Measurements from ENCODE around the gene RSRC2. TPM values are rescaled to one million over a fixed set of nuclear protein-coding genes. Genes with fewer than 3 reads are reported as not detected.
"Not testable (repeated sequence)": the region's sequence is repeated elsewhere in the genome, so short reads cannot be mapped to it uniquely, and the experiment has no call there.

The RSRC2 gene
- total and polyA plus RNA-seq, 7 experiments from 2014 or later: 32.1 to 249 (median 128) TPM

DNA sequence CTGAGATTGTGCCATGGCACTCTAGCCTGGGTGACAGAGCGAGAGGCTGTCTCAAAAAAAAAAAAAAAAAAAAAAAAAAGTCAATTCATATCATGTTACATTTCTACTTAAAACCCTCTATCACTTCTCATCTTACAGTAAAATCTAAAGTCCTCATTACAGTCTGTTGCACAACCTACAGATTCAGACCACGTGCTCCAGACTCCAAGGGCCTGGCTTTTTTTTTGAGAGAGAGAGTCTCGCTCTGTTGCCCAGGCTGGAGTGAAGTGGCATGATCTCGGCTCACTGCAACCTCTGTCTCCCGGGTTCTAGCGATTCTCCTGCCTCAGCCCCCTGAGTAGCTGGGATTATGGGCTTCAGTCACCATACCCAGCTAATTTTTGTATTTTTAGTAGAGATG lies 40.4 kb downstream of the RSRC2 start:
- ATAC-seq; H3K4me3 Mint-ChIP-seq; H3K27me3 Mint-ChIP-seq; H3K4me3 ChIP-seq (ENCODE audit: low read length); H3K27me3 ChIP-seq (ENCODE audit: control insufficient read depth in 2 of 2, insufficient read depth in 2 of 2, low read length in 2 of 2); DNase-seq; H3K27ac ChIP-seq (ENCODE audit: low read depth, low read length); H3K9me3 Mint-ChIP-seq; intact Hi-C loops (cut with micrococcal nuclease); H3K4me1 ChIP-seq (ENCODE audit: control insufficient read depth in 2 of 2, insufficient read depth in 2 of 2, low read length in 2 of 2); H3K9me3 ChIP-seq (ENCODE audit: control insufficient read depth in 2 of 3, low read length in 3 of 3); POLR2A ChIA-PET: not testable (repeated sequence)
- peaks cover 22 to 48% (median 34%) of the 10 kb centered on the region in 5 donors for H3K36me3 Mint-ChIP-seq
- peaks cover 0 to 17% (median 8%) of the 10 kb centered on the region in 7 donors for H3K4me1 Mint-ChIP-seq
- H3K27ac Mint-ChIP-seq: peak overlapping the region in 1 of 9 donors; percentile 28
- H3K36me3 ChIP-seq (ENCODE audit: control insufficient read depth in 2 of 3, insufficient read depth in 3 of 3, low read length in 3 of 3): peaks cover 11 to 82% (median 36%) of the 10 kb centered on the region in 3 experiments
- CTCF ChIA-PET: interaction anchor here (0.8 kb wide), 1 partner anchor 87 kb away, joined by 3 read pairs; no protein-coding TSS in a partner anchor

- H3K27me3 ChIP-seq (ENCODE audit: control insufficient read depth in 2 of 2, insufficient read depth in 2 of 2, low read length in 2 of 2); H3K9me3 ChIP-seq (ENCODE audit: control insufficient read depth in 2 of 3, low read length in 3 of 3); DNase-seq; H3K9me3 Mint-ChIP-seq; ATAC-seq; H3K27ac ChIP-seq (ENCODE audit: low read depth, low read length); H3K4me3 ChIP-seq (ENCODE audit: low read length); H3K27me3 Mint-ChIP-seq; H3K4me3 Mint-ChIP-seq; CTCF ChIA-PET; intact Hi-C loops (cut with micrococcal nuclease); H3K4me1 ChIP-seq (ENCODE audit: control insufficient read depth in 2 of 2, insufficient read depth in 2 of 2, low read length in 2 of 2): not testable (repeated sequence)
- POLR2A ChIA-PET: interaction anchor here (1.5 to 1.8 kb wide), 2 partner anchors 16 to 91 kb away, joined by 3 to 6 read pairs; partner anchors contain the start of gene ZCCHC8
- Mint-ChIP-seq H3K36me3 (peaks cover 16 to 45% (median 35%) of the 10 kb centered on the region in 5 donors), H3K4me1 (peaks cover 0 to 11% (median 4%) of the 10 kb centered on the region in 7 donors), H3K27ac (peak overlapping the region in 5 of 9 donors; percentile 37 to 84 (median 77))
- peaks cover 19 to 82% (median 45%) of the 10 kb centered on the region in 3 experiments for H3K36me3 ChIP-seq (ENCODE audit: control insufficient read depth in 2 of 3, insufficient read depth in 3 of 3, low read length in 3 of 3)
Observed at GRCh38 chr12:122484385-122484784, 42.4 kb downstream of the RSRC2 start.

GRCh38 chr12:122483969-122484368 lies 42.8 kb downstream of the RSRC2 start:
- H3K36me3 ChIP-seq (ENCODE audit: control insufficient read depth in 2 of 3, insufficient read depth in 3 of 3, low read length in 3 of 3): peaks cover 19 to 81% (median 41%) of the 10 kb centered on the region in 3 experiments
- H3K4me3 Mint-ChIP-seq: no peak overlapping the region
- H3K27me3 ChIP-seq (ENCODE audit: control insufficient read depth in 2 of 2, insufficient read depth in 2 of 2, low read length in 2 of 2): no peaks in the 10 kb centered on the region
- no peaks in the 10 kb centered on the region for H3K9me3 ChIP-seq (ENCODE audit: control insufficient read depth in 2 of 3, low read length in 3 of 3)
- H3K4me3 ChIP-seq (ENCODE audit: low read length): no peak overlapping the region
- H3K36me3 Mint-ChIP-seq: peaks cover 12 to 44% (median 31%) of the 10 kb centered on the region in 5 donors
- H3K27ac Mint-ChIP-seq: peak overlapping the region in 4 of 9 donors; percentile 36 to 72 (median 54)
- CTCF ChIA-PET: no interaction called here
- no peak overlapping the region for H3K27ac ChIP-seq (ENCODE audit: low read depth, low read length)
- H3K27me3 Mint-ChIP-seq: no peaks in the 10 kb centered on the region
- H3K4me1 ChIP-seq (ENCODE audit: control insufficient read depth in 2 of 2, insufficient read depth in 2 of 2, low read length in 2 of 2): no peaks in the 10 kb centered on the region
- intact Hi-C loops (cut with micrococcal nuclease): no loop called here
- POLR2A ChIA-PET: interaction anchor here (1.5 to 1.8 kb wide), 2 partner anchors 17 to 90 kb away, joined by 3 to 6 read pairs; partner anchors contain the start of gene ZCCHC8
- DNase-seq: no peak
- no peak for ATAC-seq
- no peaks in the 10 kb centered on the region for H3K9me3 Mint-ChIP-seq
- peaks cover 0 to 7% (median 4%) of the 10 kb centered on the region in 7 donors for H3K4me1 Mint-ChIP-seq

- intact Hi-C loops (cut with micrococcal nuclease): no loop called here
- H3K4me1 Mint-ChIP-seq: peaks cover 0 to 6% (median 4%) of the 10 kb centered on the region in 7 donors
- H3K27me3 Mint-ChIP-seq: no peaks in the 10 kb centered on the region
- Histone ChIP-seq H3K4me1 (ENCODE audit: control insufficient read depth in 2 of 2, insufficient read depth in 2 of 2, low read length in 2 of 2) (no peaks in the 10 kb centered on the region), H3K36me3 (ENCODE audit: control insufficient read depth in 2 of 3, insufficient read depth in 3 of 3, low read length in 3 of 3) (peaks cover 13 to 81% (median 26%) of the 10 kb centered on the region in 3 experiments), H3K27me3 (ENCODE audit: control insufficient read depth in 2 of 2, insufficient read depth in 2 of 2, low read length in 2 of 2) (no peaks in the 10 kb centered on the region), H3K27ac (ENCODE audit: low read depth, low read length) (no peak overlapping the region), H3K9me3 (ENCODE audit: control insufficient read depth in 2 of 3, low read length in 3 of 3) (no peaks in the 10 kb centered on the region), H3K4me3 (ENCODE audit: low read length) (no peak overlapping the region)
- DNase-seq (no peak), ATAC-seq (no peak)
- no peak overlapping the region for H3K27ac Mint-ChIP-seq
- POLR2A ChIA-PET: no interaction called here
- H3K36me3 Mint-ChIP-seq: peaks cover 13 to 50% (median 34%) of the 10 kb centered on the region in 5 donors
- H3K9me3 Mint-ChIP-seq: no peaks in the 10 kb centered on the region
- CTCF ChIA-PET: no interaction called here
- no peak overlapping the region for H3K4me3 Mint-ChIP-seq
Observed at GRCh38 chr12:122481861-122482260, 44.9 kb downstream of the RSRC2 start.

- H3K27ac Mint-ChIP-seq: peak overlapping the region in 2 of 9 donors; percentile 39 to 53
- Histone ChIP-seq H3K36me3 (ENCODE audit: control insufficient read depth in 2 of 3, insufficient read depth in 3 of 3, low read length in 3 of 3) (peaks cover 19 to 82% (median 26%) of the 10 kb centered on the region in 3 experiments), H3K27me3 (ENCODE audit: control insufficient read depth in 2 of 2, insufficient read depth in 2 of 2, low read length in 2 of 2) (no peaks in the 10 kb centered on the region), H3K9me3 (ENCODE audit: control insufficient read depth in 2 of 3, low read length in 3 of 3) (no peaks in the 10 kb centered on the region), H3K27ac (ENCODE audit: low read depth, low read length) (no peak overlapping the region), H3K4me3 (ENCODE audit: low read length) (no peak overlapping the region), H3K4me1 (ENCODE audit: control insufficient read depth in 2 of 2, insufficient read depth in 2 of 2, low read length in 2 of 2) (no peaks in the 10 kb centered on the region)
- intact Hi-C loops (cut with micrococcal nuclease): no loop called here
- ATAC-seq (no peak), DNase-seq (no peak)
- peaks cover 12 to 54% (median 35%) of the 10 kb centered on the region in 5 donors for H3K36me3 Mint-ChIP-seq
- CTCF ChIA-PET: interaction anchor here (0.5 to 1.4 kb wide), 2 partner anchors 9 to 24 kb away, joined by 3 to 4 read pairs; no protein-coding TSS in a partner anchor
- H3K4me1 Mint-ChIP-seq: peaks cover 0 to 8% (median 3%) of the 10 kb centered on the region in 7 donors
- no peaks in the 10 kb centered on the region for H3K9me3 Mint-ChIP-seq
- no peaks in the 10 kb centered on the region for H3K27me3 Mint-ChIP-seq
- POLR2A ChIA-PET: interaction anchor here (0.6 kb wide), 1 partner anchor 491 kb away, joined by 4 read pairs; no protein-coding TSS in a partner anchor
- no peak overlapping the region for H3K4me3 Mint-ChIP-seq
Observed at GRCh38 chr12:122480753-122481152, 46.0 kb downstream of the RSRC2 start.

DNA sequence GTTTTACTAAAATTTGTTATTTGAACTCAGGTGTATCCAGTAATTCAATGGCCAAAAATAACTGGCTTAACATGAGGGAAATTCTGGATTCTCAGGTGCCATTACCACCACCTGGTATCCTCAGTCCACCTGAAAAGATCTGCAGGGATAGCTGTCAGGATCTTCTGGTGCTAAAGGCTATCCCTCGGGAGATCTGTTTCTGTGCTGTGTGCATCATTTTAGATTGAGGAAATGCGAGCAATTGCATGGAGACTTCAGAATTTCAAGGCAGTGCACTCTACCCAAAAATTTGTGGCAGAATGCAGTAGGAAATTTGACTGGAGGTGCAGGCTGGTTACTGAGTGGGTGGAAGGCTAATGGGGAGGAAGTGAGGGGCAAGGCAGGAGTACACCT lies 52.4 kb downstream of the RSRC2 start:
- DNase-seq: no peak
- H3K4me3 Mint-ChIP-seq: no peak overlapping the region
- H3K27me3 ChIP-seq (ENCODE audit: control insufficient read depth in 2 of 2, insufficient read depth in 2 of 2, low read length in 2 of 2): no peaks in the 10 kb centered on the region
- ATAC-seq: no peak
- H3K27me3 Mint-ChIP-seq: no peaks in the 10 kb centered on the region
- H3K4me1 ChIP-seq (ENCODE audit: control insufficient read depth in 2 of 2, insufficient read depth in 2 of 2, low read length in 2 of 2): no peaks in the 10 kb centered on the region
- H3K4me3 ChIP-seq (ENCODE audit: low read length): no peak overlapping the region
- H3K27ac Mint-ChIP-seq: peak overlapping the region in 2 of 9 donors; percentile 38 to 65
- peaks cover 1 to 23% (median 8%) of the 10 kb centered on the region in 7 donors for H3K4me1 Mint-ChIP-seq
- H3K9me3 Mint-ChIP-seq: no peaks in the 10 kb centered on the region
- H3K36me3 ChIP-seq (ENCODE audit: control insufficient read depth in 2 of 3, insufficient read depth in 3 of 3, low read length in 3 of 3): peaks cover 0 to 58% (median 8%) of the 10 kb centered on the region in 3 experiments
- ChIA-PET POLR2A (interaction anchor here (0.6 to 1.5 kb wide), 3 partner anchors 11 to 67 kb away, joined by 4 to 6 read pairs (median 4); partner anchors contain the start of genes KNTC1 and RSRC2), CTCF (interaction anchor here (0.6 to 6.9 kb wide), 2 partner anchors 76 to 711 kb away, joined by 3 to 223 read pairs; no protein-coding TSS in a partner anchor)
- no peaks in the 10 kb centered on the region for H3K9me3 ChIP-seq (ENCODE audit: control insufficient read depth in 2 of 3, low read length in 3 of 3)
- intact Hi-C loops (cut with micrococcal nuclease): loop anchor here in 1 of 2 donors (10.0 kb wide), 1 partner anchor 140 kb away; no protein-coding TSS in a partner anchor
- H3K27ac ChIP-seq (ENCODE audit: low read depth, low read length): no peak overlapping the region
- peaks cover 14 to 42% (median 20%) of the 10 kb centered on the region in 5 donors for H3K36me3 Mint-ChIP-seq
